Activated effector memory CD4-positive, alpha-beta T cell treated with anti-CD3 and anti-CD28 coated beads, Interleukin-2, amount 50 U/mL, for 16 hours (primary cell): Measurements from ENCODE around the gene CITED2.
"Not testable (repeated sequence)": the region's sequence is repeated elsewhere in the genome, so short reads cannot be mapped to it uniquely, and the experiment has no call there.

Experiments used
- DNase-seq: peaks from one replicate; pipeline ENCODE4 v3.0.0-alpha.2; 2020

Gene CITED2, protein sequence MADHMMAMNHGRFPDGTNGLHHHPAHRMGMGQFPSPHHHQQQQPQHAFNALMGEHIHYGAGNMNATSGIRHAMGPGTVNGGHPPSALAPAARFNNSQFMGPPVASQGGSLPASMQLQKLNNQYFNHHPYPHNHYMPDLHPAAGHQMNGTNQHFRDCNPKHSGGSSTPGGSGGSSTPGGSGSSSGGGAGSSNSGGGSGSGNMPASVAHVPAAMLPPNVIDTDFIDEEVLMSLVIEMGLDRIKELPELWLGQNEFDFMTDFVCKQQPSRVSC

DNA sequence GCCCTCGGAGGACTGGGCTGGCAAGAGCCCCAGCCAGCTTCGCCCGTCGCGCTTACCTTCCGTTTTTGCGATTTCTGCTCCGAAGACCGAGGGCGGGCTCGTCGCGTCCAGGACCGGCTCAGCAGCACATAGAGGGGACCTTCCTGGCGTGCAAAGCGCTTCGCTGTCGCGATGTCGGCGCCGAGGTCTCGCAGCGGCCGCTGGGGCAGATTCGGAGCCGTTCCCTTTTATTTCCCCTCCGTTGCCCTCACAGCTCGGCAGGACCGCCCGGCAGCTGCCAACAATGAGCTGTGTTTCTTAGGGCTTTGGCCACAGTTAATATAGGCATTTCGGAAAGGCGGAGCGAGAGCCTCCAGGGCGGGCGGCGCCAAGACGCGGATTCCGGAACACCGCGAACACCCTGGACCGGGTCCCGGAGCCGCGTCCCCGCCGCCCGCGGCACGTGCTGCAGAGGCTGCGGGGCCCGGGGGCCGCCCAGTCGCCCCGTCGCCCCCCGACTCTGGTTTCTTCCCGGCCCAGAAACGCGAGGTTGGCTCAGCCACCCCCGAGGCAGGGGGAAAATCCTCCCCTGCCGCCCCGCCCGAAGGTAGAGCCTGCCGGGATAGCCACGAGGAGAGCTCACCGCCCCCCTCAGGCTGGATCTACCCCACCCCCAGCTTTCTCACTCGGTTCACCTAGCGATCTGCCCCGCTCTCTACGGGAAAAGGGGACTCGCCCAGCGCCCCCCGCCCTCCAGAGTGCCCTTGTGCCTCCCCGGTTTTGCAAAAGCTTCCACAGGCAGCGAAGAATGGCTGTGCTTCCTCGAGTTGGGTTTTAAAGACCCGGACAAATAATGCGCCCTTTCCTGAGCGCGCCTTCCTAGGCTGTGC, at the start of gene CITED2:
TSS of gene CITED2 (minus strand) at position 292 of the 869 bp plus-strand sequence. CDS start 704 bp downstream, outside the sequence.
- peak; percentile 97 for DNase-seq

DNA sequence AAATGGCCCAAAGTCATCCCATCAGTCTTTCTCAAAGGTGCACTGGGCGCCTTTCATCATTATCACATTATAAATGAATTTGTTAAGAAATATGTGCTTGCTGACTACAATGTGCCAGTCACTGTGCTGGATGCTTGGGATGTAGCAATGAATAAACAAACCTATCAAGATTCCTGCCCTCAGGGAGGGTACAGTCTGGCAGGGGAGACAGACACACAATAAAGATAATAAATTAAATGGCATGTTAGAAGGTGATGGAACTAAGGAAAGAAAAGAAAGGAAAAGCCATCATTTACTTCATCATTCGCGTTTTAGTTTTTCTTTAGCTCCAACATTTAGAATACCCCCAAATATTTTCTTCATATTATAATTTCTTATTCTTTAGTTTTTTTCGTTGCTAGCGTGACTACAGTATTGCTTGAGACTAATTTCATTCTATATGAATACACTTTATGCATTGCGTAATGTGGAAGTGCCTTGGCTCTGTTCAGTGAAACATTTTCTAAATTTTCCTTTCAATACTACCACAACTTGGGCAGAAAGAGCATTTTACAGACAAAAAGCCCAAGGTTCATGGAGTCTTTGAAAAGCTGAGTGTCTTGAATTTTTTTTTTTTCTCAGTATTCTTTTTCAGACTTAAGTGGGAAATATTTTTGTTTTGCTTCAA, 48.7 kb upstream of the CITED2 start:
- DNase-seq = no peak

DNA sequence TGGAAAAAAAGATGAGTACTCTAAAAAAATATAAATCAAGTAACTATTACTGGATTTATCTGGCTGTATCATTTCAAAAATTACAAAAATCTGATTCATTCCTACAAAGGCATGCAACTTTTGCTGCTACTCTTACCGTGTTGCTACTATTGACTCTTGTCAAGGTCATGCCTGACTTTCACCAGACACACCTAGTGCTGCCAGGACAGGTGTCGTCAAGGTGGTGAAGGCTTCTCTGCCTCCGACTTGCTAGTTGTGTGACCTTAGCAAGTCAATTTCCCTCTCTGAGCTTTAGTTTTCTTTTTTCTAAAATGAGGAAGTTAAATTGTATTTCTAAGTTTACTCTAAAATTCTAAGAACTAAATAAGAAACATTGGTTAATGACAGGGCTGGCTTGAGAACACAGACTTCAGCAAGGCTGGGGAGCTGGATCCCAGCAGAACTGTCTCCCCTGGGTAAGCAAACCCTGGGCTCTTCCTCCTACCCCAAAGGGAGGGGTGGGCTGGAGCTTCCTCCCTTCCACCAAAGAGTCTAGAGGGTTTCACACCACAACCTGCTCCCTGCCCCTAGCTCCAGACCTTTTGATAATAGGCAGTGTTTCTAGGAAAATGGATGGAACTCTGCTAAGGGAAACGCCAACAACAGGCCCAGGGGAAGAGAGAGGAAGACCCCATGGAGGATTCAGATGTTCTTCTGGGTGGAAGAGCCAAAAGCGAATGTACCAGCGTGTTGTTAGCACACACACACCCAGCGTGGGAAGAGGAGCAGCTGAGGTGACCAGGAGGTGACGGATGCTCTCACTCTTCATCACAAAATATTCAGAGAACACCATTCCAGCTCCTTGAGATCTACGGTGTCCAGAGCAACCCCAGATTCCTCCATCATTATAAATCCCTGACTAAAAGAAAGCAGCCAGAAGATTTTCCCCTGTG, 47.9 kb upstream of the CITED2 start:
- DNase-seq = no peak

DNA sequence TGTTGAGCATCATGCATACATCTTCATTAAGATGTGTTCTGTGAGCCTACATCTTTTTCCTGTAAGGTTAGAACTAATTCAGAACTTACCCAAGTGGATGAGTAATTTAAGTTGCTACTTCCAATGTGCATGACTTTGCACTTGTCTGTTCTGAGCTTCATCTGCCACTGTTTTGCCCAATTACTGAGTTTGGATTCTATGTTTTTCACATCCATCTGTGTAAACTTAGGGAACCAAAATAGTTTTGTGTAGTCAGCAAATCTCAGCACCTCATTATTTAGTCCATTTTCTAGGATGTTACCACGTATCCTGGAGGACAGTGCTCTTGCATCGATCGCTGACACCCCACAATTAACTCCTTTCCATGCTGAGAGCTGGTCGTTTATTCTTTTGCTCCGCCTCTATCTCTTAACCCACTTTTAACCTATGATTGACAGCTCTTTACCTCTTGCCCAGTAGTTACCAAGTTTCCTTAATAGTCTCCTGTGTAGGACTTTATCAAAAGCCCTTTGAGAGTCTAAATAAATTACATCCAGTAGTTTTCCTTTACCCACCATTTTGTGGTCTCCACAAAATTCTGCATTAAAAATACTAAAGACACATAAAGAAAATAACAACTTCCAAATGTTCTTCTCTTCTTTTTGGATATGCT, 44.2 kb upstream of the CITED2 start:
- DNase-seq = no peak

DNA sequence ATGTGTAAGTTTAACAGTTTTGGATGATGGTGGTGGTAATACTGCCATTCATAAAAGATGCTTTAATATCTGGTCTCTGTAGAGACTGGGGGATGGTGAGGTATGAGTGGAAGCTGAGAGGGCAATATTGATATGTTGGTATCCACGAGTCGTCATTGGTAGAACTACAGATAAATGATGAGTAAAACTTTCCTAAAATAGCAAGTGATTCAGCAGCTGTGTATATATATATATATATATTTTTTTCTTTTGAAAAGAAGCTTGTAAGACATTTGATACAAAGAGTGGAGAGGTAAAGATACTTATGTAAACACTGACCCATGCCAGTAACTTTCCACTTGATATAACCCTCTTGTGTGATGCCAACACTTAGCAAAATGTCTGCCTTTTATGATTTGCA, 41.7 kb upstream of the CITED2 start:
- no peak for DNase-seq

DNA sequence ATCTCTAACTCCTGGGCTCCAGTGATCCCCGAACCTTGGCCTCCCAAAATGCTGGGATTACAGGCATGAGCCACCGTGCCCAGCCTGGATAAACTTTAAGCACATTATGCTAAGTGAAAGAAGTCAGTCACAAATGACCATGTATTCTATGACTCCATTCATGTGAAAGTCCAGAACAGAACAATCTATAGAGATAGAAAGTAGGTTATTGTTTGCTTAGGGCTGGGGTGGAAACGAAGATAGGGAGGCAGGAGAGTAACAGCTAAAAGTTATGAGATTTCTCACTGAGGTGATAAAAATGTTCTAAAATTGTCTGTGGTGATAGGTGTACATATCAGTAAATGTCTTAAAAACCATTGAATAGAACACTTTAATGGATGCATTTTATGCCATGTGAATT, 40.9 kb upstream of the CITED2 start:
- DNase-seq = no peak

DNA sequence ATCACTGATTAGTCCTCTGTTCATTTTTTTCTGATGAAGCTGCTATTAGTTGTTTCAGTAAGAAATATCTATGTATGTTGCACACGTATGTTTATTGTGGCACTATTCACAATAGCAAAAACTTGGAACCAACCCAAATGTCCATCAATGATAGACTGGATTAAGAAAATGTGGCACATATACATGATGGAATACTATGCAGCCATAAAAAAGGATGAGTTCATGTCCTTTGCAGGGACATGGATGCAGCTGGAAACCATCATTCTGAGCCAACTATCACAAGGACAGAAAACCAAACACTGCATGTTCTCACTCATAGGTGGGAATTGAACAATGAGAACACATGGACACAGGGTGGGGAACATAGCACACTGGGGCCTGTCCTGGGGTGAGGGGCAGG, 37.7 kb upstream of the CITED2 start:
- DNase-seq = not testable (repeated sequence)

DNA sequence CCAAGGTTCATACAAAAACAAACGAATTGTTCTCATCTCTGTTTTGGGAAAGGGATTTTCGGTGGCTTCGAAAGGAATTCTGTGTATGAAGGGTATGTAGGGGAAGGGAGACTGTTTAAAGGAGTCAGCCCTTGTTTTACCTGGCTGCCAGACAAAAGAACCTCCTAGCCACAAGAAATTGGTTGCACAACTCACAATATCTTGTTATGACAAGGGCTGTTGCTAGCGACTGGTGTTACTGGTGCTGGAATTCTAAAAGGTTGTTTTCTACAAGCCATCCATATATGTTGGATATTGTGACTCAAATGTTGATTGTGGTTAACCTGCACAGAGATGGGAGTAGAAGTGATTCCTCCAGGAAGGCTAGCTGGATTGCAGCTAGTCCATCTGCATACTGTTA, 34.6 kb upstream of the CITED2 start:
- no peak for DNase-seq

DNA sequence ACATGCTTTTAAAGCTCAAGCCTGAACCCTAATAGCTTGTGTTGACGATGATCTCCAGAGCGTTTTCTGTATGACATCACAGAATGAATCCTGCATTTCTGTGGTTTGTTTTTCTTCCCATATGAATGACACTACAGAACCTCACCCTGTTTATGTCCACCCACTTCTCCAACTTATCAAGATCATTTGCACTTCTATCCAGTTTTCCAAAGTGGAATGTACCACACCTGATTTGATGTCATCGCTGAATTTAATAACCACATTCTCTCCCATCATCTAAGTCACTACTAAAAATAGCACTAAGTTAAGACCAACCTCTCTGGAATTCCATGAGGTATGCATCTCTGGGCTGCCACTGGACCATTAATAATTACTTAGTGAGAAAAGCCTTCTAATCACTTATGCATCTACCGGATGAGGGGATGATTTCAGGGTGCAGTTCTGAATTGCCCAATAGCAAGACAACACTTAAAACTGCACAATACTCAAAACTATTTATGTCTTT, 33.3 kb upstream of the CITED2 start:
- DNase-seq = no peak

DNA sequence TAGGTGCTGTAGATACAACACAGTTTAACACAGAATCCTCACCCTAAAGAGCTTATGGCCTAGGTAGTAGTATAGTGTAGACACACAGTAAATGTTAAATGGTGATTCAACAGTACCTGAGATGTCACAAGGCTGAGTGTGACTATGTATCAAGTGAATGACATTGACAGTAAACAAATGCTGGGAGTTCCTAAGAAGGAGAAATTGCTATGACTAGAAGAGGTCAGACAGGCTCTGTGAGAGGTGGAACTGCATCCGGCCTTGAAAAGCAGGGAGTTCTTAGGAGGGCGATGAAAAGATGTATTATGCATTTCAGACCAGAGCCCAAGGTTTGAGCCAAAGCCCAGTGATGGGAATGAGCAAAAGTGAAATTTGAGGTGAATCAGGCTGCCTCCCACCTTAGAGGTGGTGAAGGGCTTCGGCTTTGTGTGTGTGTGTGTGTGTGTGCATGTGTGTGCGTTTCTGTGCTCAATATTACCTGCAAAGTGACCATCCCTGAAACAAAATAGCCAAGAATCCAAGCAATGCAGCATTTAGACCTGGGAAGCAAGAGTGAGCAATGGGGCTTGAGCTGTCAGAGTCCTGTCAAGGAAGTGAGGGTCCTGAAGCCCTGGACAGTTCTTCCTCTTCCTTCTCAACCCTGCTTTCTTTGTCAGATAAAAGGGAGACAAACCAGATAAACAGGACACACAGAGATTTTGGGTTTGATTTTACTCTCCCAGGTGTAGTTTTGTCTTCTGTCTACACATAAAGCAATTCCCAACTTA, 32.3 kb upstream of the CITED2 start:
- no peak for DNase-seq

DNA sequence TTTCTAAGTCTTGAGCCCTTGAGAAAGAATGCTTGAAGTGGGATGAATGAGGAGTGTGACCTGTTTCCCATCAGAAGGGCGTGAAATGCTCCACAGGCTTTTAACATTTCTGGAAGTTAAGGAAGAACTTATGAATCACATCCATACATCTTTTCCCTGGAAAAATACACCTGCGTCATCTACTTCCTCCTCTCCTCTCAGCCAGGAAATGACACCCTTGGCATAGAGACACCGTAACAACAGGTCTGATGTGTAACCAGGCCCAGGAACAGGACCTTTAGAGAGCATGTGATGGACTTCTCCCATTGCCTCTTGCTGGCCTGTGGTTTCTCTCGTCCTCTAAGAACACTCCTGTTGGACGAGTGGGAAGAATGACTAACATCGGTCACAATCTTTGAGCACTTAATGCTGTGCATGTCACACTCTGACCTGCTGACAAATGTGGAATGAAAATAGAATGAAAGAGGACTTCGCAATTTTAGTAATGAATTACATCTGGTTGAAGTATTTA, 28.5 kb upstream of the CITED2 start:
- no peak for DNase-seq

DNA sequence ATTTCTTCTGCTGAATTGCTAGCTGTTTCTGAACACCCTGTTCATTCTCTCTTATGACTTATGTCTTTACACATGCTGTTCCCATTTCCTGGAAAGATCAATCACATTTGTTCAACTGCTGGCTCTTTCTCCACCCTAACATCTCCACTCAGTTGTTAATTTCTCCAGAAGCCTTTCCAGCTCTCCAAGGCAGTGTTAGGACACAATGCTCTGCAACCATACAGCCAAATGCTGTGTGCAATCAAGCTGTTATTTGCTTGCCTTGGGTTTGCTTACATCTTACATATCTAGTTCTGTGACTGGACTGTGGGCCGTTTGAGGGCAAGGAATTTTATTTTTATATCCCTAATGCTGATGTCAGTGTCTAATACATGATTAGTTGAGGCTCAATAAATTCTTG, 24.2 kb upstream of the CITED2 start:
- DNase-seq = no peak

DNA sequence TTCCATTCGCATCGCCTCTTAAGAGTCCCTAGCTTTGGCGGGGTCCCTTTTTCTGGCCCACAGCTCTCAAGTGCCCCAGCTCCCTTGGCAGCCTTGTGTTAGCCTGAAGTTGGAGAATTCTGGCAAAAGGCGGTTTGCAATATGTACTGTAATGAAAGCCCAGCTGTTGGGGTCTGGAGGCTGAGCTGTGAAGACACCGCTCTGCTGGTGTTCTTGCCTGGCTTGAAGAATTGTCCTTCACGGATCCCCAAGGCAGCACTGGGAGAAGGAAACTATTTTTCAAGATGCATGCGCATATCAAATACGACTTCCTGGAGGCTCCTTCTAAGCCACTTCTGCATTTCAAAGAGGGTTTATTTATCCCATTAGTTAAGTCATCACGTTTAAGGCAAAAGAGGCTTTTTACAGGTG, 21.4 kb upstream of the CITED2 start:
- no peak for DNase-seq

DNA sequence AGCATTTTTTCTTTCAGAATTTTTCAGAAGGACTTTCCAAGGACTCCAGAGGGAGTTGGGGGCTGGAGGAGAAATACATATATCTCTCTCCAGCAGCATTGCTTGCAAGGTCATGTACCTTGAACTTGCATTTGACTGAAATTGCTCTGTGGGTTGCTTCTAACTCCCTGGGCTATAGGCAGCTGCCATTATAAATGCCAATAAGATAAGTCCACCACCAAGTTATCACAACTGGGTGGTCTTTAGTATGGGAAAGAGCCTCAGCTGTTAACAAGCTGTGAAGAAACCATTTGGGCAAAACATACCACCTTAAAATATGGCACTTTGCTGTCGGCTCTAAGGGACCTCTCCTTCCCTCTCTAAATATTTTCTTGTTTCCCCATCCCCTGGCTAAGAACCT, 20.9 kb upstream of the CITED2 start:
- no peak for DNase-seq

DNA sequence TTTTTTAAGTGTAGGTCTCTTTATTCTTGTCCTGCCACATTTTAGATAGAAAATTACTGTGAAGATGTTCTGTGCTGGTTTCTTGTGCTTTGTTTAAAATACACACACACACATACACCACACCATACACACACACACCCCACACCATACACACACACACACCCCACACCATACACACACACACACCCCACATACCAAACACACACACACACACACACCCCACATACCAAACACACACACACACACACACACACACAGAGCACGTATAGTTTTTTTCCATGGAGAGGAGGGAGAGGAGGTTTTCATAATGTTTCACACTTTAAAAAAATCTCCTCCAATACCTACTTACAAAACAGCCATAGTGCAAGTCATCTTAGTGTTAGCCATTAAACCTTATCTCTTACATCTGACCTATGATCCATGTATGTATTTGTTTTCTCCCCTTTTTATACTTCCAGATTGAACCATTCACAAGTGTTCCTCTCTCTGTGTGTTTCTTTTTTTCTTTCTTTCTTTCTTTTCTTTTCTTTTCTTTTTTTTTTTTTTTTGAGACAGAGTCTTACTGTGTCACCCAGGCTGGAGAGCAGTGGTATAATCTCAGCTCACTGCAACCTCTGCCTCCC, 19.7 kb upstream of the CITED2 start:
- no peak for DNase-seq

DNA sequence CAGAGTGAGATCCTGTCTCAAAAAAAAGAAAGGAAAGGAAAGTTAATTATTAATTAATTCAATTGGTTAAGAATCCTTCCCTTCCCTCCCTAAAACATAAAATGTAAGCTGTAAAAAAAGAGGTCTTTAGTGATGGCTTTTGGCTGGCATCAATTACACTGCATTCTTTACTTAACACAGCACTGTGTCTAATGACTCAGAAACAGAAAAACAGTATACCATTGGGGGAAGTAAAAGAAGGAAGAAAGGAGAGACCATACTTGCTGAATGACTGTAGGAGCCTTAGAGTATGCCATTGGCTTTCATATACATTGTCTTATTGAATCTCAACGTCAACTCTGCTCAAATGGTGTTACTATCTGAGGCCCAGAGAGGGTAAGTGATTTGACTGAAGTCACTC, 18.3 kb upstream of the CITED2 start:
- no peak for DNase-seq

DNA sequence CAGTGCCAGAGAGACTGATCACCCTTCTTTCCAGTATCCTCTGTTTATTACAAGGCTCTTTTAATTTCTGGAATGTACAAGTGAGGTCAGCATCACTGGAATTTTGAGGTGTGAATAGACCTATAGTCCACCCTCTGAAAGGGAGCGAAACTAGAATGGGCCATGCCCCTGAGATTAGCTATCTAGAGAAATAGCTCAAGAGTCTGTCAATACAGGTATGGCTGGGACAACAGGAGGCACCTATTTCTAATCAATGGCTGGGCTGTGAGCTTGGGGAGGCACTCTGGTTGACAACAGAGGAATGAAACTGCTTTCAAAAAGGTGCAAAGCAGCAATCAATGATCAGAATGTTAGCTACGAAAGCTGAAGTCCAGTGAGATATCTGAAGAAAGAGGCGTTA, 17.3 kb upstream of the CITED2 start:
- no peak for DNase-seq

DNA sequence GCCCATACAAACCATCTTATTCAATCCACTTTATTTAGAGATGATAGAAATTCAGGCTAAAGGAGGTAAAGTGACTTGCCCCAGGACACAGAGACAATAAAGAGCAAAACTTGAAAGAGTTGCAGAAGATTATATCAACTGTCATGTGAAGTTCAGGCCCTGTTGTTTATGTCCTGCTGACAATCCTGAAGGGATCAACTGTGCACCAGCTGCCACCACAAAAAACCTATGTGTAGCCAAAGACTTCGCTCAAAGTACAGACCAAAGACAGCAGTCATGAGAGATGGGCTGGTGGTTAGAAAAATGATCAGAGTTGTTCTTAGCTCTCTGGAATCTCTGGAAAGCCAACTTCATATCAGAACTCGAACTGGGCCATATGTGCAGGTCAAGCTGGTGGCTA, 16.0 kb upstream of the CITED2 start:
- no peak for DNase-seq

DNA sequence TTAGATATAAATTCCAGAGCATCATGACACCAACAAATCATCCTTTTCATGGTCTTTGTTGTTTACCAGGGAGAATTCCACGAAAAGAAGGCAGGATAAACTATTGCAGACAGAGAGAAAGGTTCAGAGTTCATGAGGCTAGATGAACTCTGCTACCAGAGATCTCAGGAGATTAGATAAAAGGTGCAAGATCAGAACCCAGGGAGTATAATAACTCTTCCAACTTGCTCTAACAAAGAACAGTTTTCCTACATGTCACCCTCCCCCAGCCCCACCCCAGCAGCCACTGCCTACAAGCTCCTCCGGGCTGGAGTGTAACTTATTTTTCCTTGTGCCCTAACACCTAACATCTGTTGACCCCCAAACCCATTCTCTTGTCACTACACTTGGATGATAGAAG, 13.9 kb upstream of the CITED2 start:
- DNase-seq = no peak

DNA sequence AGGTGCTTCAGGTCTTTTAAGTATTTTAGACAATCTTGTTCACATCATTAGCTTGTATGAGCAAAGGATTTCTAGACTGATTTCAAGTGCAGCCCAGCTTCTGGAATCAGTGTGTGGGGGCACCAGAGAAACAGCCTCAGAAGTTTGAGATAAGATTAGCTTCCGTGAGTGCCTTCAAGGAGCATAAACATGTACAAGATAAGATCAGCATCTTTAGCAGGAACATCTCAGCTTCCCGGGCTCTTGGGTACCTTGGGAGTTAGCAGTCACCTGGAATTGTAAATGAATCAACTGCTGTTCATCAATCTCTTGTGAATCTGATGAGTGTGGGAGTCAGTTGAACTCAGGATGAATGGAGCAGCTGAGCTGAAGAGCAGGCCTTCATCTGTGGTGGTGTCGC, 12.0 kb upstream of the CITED2 start:
- no peak for DNase-seq
